ENCODE data around the gene GPT2.

GPT2 gene

GRCh38 chr16:46899443-46900143 lies 15.4 kb downstream of the GPT2 start:
- no peak for DNase-seq (ENCODE audit: low read depth, low spot score)
- H3K36me3 ChIP-seq (ENCODE audit: insufficient read depth, low read length): no peaks in the 10 kb centered on the region
- H3K27ac ChIP-seq: no peak overlapping the region
- no peak overlapping the region for H3K9ac ChIP-seq (ENCODE audit: insufficient read length)
- no peak overlapping the region for H3K4me3 ChIP-seq
- no peaks in the 10 kb centered on the region for H3K9me3 ChIP-seq (ENCODE audit: low read depth, low read length)
- TF ChIP-seq EZH2 (IDR thresholded peaks at IDR 0.05) (no peak), FOXP2 (optimal IDR thresholded peaks at IDR 0.05; ENCODE audit: control extremely low read depth, extremely low read length, insufficient read depth) (no peak), POLR2AphosphoS5 (IDR thresholded peaks at IDR 0.05; ENCODE audit: borderline replicate concordance, low read depth, low read length) (no peak)

DNA sequence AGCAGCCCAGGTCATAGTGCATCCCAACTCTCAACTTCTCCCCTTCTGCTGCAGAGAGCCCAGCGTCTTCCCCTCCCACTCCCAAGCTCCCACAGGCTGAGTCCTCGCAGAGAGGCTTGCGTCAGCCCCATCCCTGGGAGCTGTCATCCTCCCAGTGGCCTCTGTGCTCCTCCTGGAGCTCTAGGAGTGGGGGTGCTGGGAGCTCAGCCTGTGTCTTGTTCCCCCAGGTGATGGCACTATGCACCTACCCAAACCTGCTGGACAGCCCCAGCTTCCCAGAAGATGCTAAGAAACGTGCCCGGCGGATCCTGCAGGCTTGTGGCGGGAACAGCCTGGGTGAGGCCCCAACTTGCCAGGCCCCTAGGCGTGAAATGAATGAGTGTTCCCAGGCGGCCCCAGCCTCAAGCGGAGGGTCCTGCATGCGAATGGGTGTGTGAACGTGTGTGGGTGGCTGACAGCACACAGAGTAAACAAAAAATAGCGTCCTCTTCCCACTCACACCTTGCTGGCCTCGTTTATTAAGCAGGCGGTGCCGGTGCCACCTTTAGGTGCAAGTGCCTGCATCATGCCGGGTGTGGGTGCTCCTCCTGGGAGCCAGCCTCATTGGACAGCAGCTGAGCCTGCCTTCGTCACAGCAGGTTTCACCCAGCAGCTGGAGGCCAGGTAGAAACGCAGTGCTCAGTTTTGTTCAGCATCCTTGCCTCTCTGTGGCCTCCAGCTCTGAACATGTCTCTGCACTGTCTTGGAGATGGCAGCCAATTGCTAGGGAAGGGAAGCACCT lies 16.5 kb downstream of the GPT2 start:
- Histone ChIP-seq H3K4me3 (no peak overlapping the region), H3K9me3 (ENCODE audit: low read depth, low read length) (no peaks in the 10 kb centered on the region), H3K9ac (ENCODE audit: insufficient read length) (no peak overlapping the region), H3K27ac (no peak overlapping the region), H3K36me3 (ENCODE audit: insufficient read depth, low read length) (no peaks in the 10 kb centered on the region)
- TF ChIP-seq POLR2AphosphoS5 (IDR thresholded peaks at IDR 0.05; ENCODE audit: borderline replicate concordance, low read depth, low read length) (no peak), EZH2 (IDR thresholded peaks at IDR 0.05) (no peak), FOXP2 (optimal IDR thresholded peaks at IDR 0.05; ENCODE audit: control extremely low read depth, extremely low read length, insufficient read depth) (no peak)
- DNase-seq (ENCODE audit: low read depth, low spot score): no peak

- Histone ChIP-seq H3K27ac (no peak overlapping the region), H3K4me3 (no peak overlapping the region), H3K36me3 (ENCODE audit: insufficient read depth, low read length) (no peaks in the 10 kb centered on the region), H3K9ac (ENCODE audit: insufficient read length) (no peak overlapping the region), H3K9me3 (ENCODE audit: low read depth, low read length) (no peaks in the 10 kb centered on the region)
- DNase-seq (ENCODE audit: low read depth, low spot score): no peak
- TF ChIP-seq POLR2AphosphoS5 (IDR thresholded peaks at IDR 0.05; ENCODE audit: borderline replicate concordance, low read depth, low read length): no peak
- TF ChIP-seq FOXP2 (optimal IDR thresholded peaks at IDR 0.05; ENCODE audit: control extremely low read depth, extremely low read length, insufficient read depth): no peak
- TF ChIP-seq EZH2 (IDR thresholded peaks at IDR 0.05): no peak
Observed at GRCh38 chr16:46901709-46902108, 17.5 kb downstream of the GPT2 start.

GRCh38 chr16:46903255-46903905 lies 19.2 kb downstream of the GPT2 start:
- Histone ChIP-seq H3K9me3 (ENCODE audit: low read depth, low read length) (no peaks in the 10 kb centered on the region), H3K36me3 (ENCODE audit: insufficient read depth, low read length) (no peaks in the 10 kb centered on the region), H3K4me3 (no peak overlapping the region), H3K27ac (no peak overlapping the region), H3K9ac (ENCODE audit: insufficient read length) (no peak overlapping the region)
- no peak for TF ChIP-seq FOXP2 (optimal IDR thresholded peaks at IDR 0.05; ENCODE audit: control extremely low read depth, extremely low read length, insufficient read depth)
- no peak for TF ChIP-seq POLR2AphosphoS5 (IDR thresholded peaks at IDR 0.05; ENCODE audit: borderline replicate concordance, low read depth, low read length)
- no peak for TF ChIP-seq EZH2 (IDR thresholded peaks at IDR 0.05)
- no peak for DNase-seq (ENCODE audit: low read depth, low spot score)

DNA sequence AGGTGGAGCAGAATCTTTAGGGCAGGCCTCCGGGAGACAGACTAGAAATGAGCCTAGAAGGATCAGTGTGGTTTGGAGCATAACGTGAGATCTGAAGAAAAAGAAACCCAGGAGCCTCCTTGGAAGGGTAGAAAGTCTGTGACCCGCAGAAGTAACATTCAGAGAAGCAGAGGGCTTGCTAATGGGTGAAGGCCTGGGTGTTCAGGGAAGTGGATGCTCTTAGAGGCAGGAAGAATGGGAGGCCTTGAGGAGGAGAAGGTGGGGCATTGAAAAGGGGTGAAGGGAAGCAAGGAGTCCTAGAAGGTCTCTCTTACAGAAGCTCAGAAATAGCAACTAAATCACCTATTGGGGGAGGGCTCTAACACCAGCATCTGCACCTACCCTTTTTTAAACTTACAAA lies 20.3 kb downstream of the GPT2 start:
- DNase-seq (ENCODE audit: low read depth, low spot score): no peak
- Histone ChIP-seq H3K4me3 (no peak overlapping the region), H3K36me3 (ENCODE audit: insufficient read depth, low read length) (no peaks in the 10 kb centered on the region), H3K27ac (no peak overlapping the region), H3K9ac (ENCODE audit: insufficient read length) (no peak overlapping the region), H3K9me3 (ENCODE audit: low read depth, low read length) (no peaks in the 10 kb centered on the region)
- no peak for TF ChIP-seq EZH2 (IDR thresholded peaks at IDR 0.05)
- TF ChIP-seq FOXP2 (optimal IDR thresholded peaks at IDR 0.05; ENCODE audit: control extremely low read depth, extremely low read length, insufficient read depth): no peak
- TF ChIP-seq POLR2AphosphoS5 (IDR thresholded peaks at IDR 0.05; ENCODE audit: borderline replicate concordance, low read depth, low read length): no peak

DNA sequence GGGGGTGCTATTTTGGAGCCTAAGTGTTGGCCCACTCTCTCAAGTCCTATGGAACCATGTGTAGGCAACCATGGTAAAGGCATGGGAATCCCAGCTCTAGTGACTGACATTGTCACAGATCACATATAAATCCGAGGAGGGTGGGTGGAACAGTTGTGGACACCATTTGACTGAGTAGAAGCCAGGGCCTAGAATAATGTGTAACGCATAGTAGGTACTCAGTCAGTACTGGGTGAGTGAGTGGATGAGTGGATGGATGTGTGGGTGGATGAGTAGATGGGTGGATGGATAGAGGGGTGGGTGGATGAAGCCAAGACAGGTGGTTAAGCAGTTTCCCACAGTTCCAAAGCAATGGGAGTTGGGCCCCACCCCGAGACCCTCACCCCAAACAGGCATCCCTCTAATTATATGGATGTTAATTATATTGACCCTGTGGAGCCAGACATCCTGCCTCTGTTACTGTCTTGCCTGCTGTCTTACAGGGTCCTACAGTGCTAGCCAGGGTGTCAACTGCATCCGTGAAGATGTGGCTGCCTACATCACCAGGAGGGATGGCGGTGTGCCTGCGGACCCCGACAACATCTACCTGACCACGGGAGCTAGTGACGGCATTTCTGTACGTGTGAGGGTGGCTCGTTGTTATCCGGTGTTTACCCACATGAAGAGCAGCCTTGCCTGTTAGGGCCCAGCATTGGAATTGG lies 22.3 kb downstream of the GPT2 start:
- H3K4me3 ChIP-seq: no peak overlapping the region
- no peaks in the 10 kb centered on the region for H3K36me3 ChIP-seq (ENCODE audit: insufficient read depth, low read length)
- no peak for TF ChIP-seq EZH2 (IDR thresholded peaks at IDR 0.05)
- TF ChIP-seq POLR2AphosphoS5 (IDR thresholded peaks at IDR 0.05; ENCODE audit: borderline replicate concordance, low read depth, low read length): no peak
- no peak for TF ChIP-seq FOXP2 (optimal IDR thresholded peaks at IDR 0.05; ENCODE audit: control extremely low read depth, extremely low read length, insufficient read depth)
- no peak for DNase-seq (ENCODE audit: low read depth, low spot score)
- no peak overlapping the region for H3K27ac ChIP-seq
- H3K9ac ChIP-seq (ENCODE audit: insufficient read length): no peak overlapping the region
- H3K9me3 ChIP-seq (ENCODE audit: low read depth, low read length): no peaks in the 10 kb centered on the region

DNA sequence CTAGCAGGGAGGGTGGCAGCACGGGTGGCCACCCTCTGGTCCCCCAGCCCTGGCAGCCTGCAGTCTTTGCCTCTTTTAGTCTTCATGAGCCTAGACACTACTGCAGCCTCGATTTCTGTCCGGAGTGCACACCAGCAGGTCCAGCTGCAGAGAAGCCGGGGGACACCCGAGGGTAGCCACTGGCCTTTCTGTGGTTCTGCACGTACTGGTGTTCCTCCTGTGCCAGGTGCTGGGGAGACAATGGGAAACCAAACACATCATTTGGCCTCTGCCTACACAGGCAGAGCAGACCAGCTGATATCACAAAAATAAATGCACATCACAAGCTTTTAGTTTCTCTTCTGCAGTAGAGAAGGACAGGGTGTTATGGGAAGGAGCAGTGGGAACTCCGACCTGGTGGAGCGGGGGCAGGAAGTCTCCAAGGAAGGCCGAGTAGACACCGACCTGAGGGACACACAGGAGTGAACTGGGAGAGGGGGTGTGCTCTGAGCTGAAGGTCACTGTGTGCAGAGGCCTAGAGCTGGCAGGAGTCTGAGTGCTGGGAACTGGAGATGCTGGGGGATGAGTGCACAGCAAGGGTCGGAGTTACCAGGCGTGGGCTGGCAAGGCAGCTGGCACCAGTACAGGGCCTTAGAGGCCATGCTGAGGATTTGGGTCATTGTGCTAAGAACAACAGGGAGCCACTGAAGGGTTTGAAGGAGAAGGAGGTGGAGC lies 23.1 kb downstream of the GPT2 start:
- Histone ChIP-seq H3K36me3 (ENCODE audit: insufficient read depth, low read length) (no peaks in the 10 kb centered on the region), H3K27ac (no peak overlapping the region), H3K9me3 (ENCODE audit: low read depth, low read length) (no peaks in the 10 kb centered on the region), H3K9ac (ENCODE audit: insufficient read length) (no peak overlapping the region), H3K4me3 (no peak overlapping the region)
- TF ChIP-seq EZH2 (IDR thresholded peaks at IDR 0.05) (no peak), POLR2AphosphoS5 (IDR thresholded peaks at IDR 0.05; ENCODE audit: borderline replicate concordance, low read depth, low read length) (no peak), FOXP2 (optimal IDR thresholded peaks at IDR 0.05; ENCODE audit: control extremely low read depth, extremely low read length, insufficient read depth) (no peak)
- no peak for DNase-seq (ENCODE audit: low read depth, low spot score)
